HG03066 (cell line): ENCODE results near the gene RNF26.

ENCODE experiments used
- ATAC-seq: cut with Tn5 transposase; IDR thresholded peaks from one replicate; pipeline ENCODE4 v1.9.1; 2021; ENCODE audit warnings: low read depth; ENCODE audit not compliant: unreplicated experiment

Gene RNF26

GRCh38 chr11:119368121-119369034, 34.1 kb downstream of the RNF26 start:
- ATAC-seq: no peak

- ATAC-seq: no peak
These were observed 35.0 kb downstream of the RNF26 start for GRCh38 chr11:119369132-119369925.

GRCh38 chr11:119370486-119371046, 36.2 kb downstream of the RNF26 start:
- ATAC-seq: no peak

- no peak for ATAC-seq
These were observed 36.8 kb downstream of the RNF26 start for GRCh38 chr11:119371067-119371601.

- no peak for ATAC-seq
These were observed 37.5 kb downstream of the RNF26 start for GRCh38 chr11:119371778-119372182.

GRCh38 chr11:119372260-119373058, 38.1 kb downstream of the RNF26 start:
- ATAC-seq: no peak

GRCh38 chr11:119373059-119373920, 39.0 kb downstream of the RNF26 start:
- no peak for ATAC-seq

- no peak for ATAC-seq
These were observed 39.7 kb downstream of the RNF26 start for GRCh38 chr11:119373921-119374631.

GRCh38 chr11:119374632-119375336, 40.5 kb downstream of the RNF26 start:
- ATAC-seq: no peak

GRCh38 chr11:119375337-119376196, 41.2 kb downstream of the RNF26 start:
- ATAC-seq: no peak

GRCh38 chr11:119376197-119376847, 42.0 kb downstream of the RNF26 start:
- ATAC-seq: no peak

GRCh38 chr11:119377112-119377901, 43.0 kb downstream of the RNF26 start:
- ATAC-seq: no peak

GRCh38 chr11:119377961-119378667, 43.8 kb downstream of the RNF26 start:
- no peak for ATAC-seq

GRCh38 chr11:119378851-119379465, 44.6 kb downstream of the RNF26 start:
- no peak for ATAC-seq
